ENCODE data around the gene ZNRF3.
"Not testable (repeated sequence)": the region's sequence is repeated elsewhere in the genome, so short reads cannot be mapped to it uniquely, and the experiment has no call there.

Gene ZNRF3

GRCh38 chr22:28882878-28883656 lies at the start of gene ZNRF3:
ZNRF3 (plus strand) TSS chr22:28883572; CDS start chr22:28883767, 195 bp downstream.
- no peak for TF ChIP-seq CTCF (IDR thresholded peaks at IDR 0.05; ENCODE audit: control insufficient read depth, extremely low read depth, insufficient read depth)
- peak within 1 kb of the TSS; percentile 66 for H3K4me3 ChIP-seq (ENCODE audit: low read depth, low read length)
- DNase-seq (ENCODE audit: low read depth) = no peak

GRCh38 chr22:28835630-28836189 lies 47.7 kb upstream of the ZNRF3 start:
- DNase-seq (ENCODE audit: low read depth) = no peak
- no peak overlapping the region for H3K4me3 ChIP-seq (ENCODE audit: low read depth, low read length)
- TF ChIP-seq CTCF (IDR thresholded peaks at IDR 0.05; ENCODE audit: control insufficient read depth, extremely low read depth, insufficient read depth) = no peak

- H3K4me3 ChIP-seq (ENCODE audit: low read depth, low read length) = no peak overlapping the region
Observed at GRCh38 chr22:28837640-28838039, 45.7 kb upstream of the ZNRF3 start.

GRCh38 chr22:28838971-28839370 lies 44.4 kb upstream of the ZNRF3 start:
- DNase-seq (ENCODE audit: low read depth) = no peak
- no peak for TF ChIP-seq CTCF (IDR thresholded peaks at IDR 0.05; ENCODE audit: control insufficient read depth, extremely low read depth, insufficient read depth)
- no peak overlapping the region for H3K4me3 ChIP-seq (ENCODE audit: low read depth, low read length)

More at GRCh38 chr22:28837640-28838039, 45.7 kb upstream of the ZNRF3 start:
- no peak for TF ChIP-seq CTCF (IDR thresholded peaks at IDR 0.05; ENCODE audit: control insufficient read depth, extremely low read depth, insufficient read depth)
- DNase-seq (ENCODE audit: low read depth) = no peak

GRCh38 chr22:28841111-28841510 lies 42.3 kb upstream of the ZNRF3 start:
- no peak for DNase-seq (ENCODE audit: low read depth)
- H3K4me3 ChIP-seq (ENCODE audit: low read depth, low read length) = no peak overlapping the region
- TF ChIP-seq CTCF (IDR thresholded peaks at IDR 0.05; ENCODE audit: control insufficient read depth, extremely low read depth, insufficient read depth) = no peak

- H3K4me3 ChIP-seq (ENCODE audit: low read depth, low read length) = no peak overlapping the region
- no peak for DNase-seq (ENCODE audit: low read depth)
- TF ChIP-seq CTCF (IDR thresholded peaks at IDR 0.05; ENCODE audit: control insufficient read depth, extremely low read depth, insufficient read depth) = no peak
Observed at GRCh38 chr22:28843633-28844032, 39.7 kb upstream of the ZNRF3 start.

GRCh38 chr22:28844277-28844676 lies 39.1 kb upstream of the ZNRF3 start:
- DNase-seq (ENCODE audit: low read depth); H3K4me3 ChIP-seq (ENCODE audit: low read depth, low read length): not testable (repeated sequence)

Measured in LNCaP clone FGC (cell line).